HG03571 (cell line): Measurements from ENCODE around the gene NUP62.

Source experiments
- ATAC-seq: cut with Tn5 transposase; IDR thresholded peaks from one replicate; pipeline ENCODE4 v1.9.1; 2021; ENCODE audit not compliant: unreplicated experiment

NUP62 gene

DNA sequence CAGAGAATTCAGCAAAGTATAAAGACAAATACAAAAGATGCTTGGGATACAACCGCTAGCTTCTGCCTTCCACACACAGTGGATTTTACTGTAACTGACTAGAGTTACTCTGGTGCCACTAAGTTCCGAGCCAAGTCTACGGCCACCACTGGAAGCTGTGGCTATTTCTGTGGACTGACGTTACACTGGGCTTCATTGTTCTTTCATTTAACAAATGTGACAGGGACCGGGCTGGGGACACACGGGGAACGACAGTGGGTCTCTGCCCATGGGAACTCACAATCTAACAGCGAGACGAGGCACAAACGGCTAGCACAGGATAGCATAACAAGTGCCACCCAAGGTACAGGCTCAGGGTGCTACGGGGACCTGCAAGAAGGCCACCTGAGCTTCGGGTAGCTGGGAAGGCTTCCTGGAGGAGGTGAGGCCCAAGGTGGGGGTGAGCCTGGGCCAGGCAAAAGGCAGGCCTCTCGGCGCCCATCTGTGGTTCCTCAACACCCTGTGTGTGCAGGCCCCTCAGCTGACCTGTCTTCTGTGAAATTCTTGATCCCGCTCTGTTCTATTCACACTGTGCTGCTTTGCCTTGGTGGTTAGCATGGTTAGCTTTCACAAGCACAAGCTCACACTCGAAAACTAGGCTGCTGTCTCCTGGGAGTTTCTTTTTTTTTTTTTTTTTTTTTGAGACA is 22.3 kb downstream of the NUP62 start:
- no peak for ATAC-seq

DNA sequence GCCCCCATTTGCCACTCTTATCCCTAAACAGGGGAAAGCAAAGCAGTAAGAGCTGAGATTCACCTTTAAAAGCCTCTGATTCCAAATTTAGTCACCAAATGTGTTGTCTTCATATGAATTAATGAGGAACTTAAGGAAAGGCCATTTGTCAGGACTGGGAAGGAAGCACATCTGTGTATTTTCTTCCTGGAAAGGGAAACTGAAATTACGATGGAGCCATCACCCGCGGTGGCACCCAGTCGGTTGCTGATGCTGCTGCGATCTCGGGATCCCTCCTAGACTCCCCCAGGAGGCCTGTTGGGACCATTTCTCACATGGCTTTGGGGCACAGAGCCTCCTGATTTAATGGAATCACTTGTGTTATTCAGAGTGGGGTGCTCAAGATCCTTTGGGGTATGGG is 25.2 kb downstream of the NUP62 start:
- ATAC-seq = no peak

DNA sequence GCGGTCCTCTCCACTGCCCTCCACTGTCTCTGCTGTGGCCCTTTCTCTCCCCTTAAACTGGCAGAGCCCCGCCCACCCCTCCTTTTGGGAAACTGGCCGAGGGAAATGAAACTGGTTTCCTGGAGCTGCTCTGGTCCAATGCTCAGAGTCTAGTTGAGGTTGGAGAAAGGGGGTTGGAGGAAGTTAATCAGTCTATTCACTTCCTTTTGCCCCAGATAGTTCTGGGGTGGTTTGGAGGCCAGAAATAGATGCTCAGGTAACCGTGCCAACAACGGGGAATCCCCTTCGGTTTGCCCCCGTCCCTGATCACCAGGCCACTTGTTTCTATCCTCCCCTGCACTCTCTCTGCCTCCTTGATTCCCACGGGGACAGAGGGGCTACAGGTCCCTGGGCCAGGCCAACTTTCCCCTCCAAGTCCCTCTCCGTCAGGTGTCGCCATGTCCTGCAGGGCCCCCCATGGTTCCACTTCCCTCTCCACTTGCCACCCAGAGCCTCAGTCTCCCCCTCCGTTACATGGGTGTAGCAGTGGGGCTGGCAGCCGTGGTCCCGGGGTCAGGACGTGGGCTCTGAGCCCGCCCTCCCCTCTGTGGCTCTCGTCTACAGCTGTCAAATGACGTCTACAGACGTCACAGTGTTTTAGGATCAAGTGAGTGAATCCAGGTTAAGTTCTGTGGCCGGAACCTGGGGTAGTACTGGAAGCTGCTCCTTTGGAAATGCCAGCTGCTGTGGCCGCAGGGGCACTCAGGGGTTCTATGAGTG is 32.3 kb downstream of the NUP62 start, which contains the start of gene IL4I1:
IL4I1 (minus strand) TSS at position 25 of the 759 bp plus-strand sequence. CDS start 727 bp downstream, outside the sequence.
- ATAC-seq = peak; percentile 44

DNA sequence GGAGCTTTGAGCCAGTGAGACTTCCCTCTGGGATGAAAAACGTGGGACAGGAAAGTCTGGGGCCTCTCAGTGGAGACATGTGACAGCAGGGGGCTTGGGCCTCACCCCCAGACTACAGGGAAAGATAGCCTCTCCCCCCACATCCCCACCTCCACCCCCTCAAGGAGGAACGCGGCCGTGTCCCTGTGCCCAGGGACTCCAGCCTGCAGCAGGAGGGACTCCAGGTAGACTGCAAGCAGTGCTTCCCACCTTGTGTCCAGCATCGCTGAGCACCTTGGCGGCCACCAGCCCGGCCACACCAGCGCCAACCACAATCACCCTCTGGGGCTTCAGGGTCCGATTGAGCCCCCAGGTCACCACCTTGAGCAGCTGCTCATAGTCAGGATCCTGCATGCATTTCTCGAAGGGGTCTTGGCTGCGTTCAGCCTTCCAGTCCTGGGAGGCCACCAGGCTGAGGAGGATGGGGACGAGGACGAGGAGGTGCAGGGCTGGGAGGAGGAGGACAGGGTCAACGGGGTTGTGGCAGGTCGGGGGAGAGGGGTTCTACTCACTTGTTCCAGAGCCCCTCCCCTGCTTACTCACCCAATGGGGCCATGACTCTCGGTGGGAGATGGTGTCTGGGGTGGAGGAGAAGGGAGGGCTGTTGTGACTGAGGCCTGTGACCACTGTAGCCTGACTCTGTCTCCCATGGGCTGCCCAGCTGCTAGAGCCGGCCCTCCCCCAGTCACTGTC is 33.6 kb downstream of the NUP62 start:
- ATAC-seq = no peak

DNA sequence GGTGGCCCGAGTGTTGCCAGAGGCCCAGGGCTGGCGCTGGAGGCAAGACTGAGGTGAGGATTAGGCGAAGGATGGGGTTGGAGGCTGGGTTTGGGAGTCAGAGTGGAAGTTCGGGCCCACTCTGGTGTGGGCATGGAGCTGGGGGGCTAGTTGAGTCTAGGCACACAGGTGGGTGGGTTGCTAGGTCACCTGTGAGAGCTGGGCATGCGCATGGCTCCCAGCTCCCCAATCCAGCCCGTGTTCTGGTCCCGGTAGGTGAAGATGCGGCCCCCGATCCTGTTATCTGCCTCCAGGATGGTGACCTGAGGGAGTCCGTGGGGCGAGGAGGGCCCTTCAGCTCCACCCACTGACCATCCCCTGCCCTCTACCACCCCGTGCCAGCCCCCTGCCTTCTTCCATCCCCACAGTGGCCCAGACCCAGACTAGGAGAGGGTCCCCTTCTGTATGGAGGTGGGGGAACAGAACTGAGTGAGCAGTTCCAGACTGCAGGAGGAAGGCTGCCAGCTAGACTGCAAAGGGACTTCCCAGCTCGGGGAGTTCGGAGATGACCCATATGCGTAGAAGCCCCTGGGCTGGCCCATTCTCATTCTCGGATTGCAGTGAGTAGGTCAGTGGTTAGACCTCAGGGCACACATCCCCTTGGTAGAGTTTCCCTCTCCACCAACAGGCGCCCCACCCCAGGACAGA is 34.3 kb downstream of the NUP62 start:
- ATAC-seq = no peak

DNA sequence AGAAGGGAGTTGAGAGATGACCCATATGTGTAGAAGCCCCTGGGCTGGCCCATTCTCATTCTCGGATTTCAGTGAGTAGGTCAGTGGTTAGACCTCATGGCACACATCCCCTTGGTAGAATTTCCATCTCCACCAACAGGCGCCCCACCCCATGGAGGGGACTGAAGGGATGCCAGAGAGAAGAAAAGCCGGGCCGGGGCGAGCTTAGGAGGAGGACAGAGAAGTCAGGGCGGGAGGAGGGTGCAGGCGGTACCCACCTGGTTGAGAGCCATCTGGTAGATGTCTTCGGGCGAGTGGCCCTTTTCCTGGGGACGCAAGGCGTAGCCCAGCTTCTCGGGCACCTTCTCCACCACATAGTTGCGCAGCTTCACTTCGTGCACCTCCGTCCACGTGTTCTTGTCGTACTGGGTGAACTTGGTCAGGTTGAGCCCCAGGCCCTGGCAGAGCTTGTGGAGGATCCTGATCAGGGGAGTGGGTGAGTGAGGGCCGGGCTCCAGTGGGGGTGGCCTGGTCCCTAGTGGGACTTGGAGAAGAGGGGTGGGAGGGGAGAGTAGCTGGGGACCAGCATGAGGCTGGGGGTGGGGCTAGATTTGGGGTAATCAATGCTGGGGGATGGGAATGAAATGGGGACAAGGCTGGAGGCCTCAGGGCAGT is 35.2 kb downstream of the NUP62 start:
- no peak for ATAC-seq

DNA sequence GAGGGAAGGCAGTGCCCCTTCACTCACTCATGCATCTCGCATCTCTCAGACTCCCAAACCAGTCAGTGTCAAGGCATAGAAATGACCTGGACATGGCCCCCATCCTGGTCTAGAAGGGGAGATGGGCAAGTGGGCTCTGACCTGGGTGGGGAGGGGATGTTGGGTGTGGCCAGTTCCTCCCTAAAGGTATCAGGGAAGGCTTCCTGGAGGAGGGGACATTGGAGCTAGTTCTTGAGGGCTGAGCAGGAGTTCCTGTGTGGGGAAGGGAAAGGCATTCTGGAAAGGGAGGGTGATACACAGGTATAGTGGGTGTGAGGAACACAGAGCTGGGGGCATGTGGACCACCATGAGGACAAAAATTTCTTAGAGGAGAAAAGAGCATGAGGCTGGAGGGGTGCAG is 36.6 kb downstream of the NUP62 start:
- ATAC-seq = no peak

DNA sequence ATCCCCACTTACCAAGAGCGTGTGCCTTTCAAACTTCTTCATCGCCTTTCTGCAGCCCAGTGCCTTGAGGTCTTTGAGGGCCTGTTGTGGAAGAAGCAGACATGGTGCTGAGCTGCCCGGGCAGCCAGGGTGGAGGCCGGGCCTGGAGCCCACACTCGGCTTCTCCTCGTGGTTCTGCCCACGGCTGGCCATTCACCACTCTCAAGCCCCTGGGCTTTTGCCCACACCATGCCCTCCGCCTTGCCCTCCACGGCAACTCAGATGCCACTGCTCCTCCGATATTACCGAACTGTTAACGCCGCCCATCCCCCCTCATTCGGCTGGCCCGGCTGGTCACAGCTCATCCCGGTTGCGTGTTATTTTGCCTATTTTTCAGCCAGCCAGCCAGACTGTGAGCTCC is 37.9 kb downstream of the NUP62 start:
- no peak for ATAC-seq

DNA sequence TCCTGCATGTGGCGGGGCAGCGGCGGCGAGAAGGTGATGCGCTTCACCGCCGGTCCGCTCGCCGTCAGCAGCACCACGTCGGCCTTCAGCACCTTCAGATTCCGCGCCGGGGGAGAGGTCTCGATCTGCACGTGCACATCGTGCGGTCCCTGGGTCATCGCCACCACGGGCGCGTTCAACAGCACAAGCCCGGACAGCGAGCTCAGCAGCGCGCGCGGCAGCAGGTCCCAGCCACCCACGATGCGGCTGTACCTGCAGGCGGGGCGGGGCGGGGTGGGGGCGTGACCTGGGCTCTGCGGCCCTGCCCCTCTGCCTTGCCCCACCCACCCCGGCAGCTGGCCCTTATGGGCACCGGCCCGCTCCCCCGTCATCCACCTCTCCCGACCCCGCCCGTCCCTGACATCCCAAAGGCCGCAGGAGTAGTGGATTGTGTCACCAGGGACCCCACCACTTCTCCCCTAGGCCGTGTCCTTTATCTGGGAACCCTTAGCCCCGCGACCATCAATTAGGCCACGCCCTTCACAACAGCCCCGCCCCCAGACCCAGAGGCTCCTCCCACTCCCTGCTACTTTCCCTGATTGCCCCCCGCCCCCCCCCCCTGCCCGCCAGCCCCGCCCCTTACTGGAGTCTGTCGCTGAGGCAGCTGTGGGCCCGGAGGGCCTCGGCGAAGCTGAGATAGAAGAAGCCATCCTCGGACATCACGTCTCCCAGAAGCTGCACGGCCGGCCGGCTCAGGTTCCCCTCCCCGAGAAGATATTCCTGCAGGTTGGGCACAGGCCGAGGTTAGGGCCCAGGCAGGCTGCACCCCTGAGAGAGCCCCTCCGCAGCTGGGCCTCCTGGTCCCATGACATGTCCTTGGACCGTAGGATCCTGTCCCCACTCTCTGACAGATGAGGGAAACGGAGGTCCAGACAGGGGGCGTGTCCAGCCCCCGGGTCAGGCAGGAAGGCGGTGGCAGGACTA is 38.7 kb downstream of the NUP62 start:
- no peak for ATAC-seq

DNA sequence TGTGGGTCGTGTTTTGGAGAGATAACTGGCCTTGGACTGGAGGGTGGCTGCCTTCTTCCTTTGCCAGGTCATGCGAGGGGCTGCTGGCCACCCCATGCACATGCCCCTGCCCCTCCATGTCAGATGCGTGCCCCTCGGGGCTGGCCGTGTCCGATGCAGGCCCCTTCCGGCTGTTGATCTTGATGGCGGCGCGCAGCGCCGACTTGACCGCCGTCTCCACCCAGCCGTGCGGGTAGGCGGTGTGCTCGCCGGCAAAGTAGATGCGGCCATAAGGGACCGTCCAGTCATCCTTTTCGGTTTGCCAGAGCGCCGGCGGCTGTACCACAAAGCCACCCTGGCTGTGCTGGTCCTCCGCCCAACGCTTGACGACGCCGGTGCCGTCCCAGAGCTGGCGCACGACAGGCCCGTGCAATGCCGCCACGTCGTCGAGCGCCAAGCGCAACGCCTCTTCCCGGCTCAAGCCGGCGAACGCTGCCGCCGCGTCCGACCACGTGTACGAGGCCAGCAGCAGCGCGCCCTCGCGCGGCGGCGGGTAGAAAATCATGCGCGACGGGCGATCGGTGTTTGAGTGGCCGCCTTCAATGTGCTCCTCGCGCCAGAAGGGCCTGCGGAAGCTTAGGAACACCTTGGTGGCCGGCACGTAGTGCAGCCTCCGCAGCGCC is 39.5 kb downstream of the NUP62 start:
- ATAC-seq = no peak

DNA sequence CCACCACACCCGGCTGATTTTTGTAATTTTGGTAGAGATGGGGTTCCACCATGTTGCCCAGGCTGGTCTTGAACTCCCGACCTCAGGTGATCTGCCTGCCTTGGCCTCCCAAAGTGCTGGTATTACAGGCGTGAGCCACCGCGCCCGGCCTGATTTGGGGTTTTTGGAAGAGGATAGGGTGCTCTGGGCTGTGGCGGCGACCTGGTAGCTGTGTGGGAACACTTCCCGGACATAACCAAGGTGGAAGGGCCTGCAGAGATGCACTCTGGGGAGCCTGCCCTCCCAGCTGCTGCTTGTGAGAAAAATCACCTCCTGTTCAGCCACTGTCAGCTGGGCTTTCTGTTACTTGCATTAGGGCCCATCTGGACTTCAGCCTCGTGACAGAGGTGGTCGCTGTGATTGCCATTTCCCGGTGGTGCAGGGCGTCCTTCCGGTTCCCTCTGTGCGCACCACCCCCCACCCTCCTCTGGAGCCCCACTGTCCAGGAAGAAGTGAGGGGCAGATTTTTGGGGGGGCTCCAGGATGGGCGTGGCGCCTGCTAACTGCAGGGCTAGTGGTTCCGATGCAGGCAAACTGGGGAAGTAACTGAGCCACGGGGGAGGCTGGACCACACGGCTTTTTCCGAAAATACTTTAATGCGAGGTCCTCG is 40.1 kb downstream of the NUP62 start:
- no peak for ATAC-seq

DNA sequence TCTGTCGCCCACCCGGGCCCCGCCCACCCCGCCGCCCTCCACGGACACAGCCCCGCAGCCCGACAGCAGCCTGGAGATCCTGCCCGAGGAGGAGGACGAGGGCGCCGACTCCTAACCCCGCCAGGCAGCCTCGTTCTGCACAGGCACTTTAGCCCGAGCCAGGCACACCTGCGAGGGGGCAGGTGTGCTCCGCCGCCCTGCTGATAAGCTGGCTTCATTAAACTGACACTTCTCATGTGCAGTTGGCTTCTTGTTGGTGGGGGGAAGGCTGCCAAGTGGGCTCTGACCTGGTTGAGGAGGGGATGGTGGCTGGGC is 40.8 kb downstream of the NUP62 start:
- ATAC-seq = no peak

DNA sequence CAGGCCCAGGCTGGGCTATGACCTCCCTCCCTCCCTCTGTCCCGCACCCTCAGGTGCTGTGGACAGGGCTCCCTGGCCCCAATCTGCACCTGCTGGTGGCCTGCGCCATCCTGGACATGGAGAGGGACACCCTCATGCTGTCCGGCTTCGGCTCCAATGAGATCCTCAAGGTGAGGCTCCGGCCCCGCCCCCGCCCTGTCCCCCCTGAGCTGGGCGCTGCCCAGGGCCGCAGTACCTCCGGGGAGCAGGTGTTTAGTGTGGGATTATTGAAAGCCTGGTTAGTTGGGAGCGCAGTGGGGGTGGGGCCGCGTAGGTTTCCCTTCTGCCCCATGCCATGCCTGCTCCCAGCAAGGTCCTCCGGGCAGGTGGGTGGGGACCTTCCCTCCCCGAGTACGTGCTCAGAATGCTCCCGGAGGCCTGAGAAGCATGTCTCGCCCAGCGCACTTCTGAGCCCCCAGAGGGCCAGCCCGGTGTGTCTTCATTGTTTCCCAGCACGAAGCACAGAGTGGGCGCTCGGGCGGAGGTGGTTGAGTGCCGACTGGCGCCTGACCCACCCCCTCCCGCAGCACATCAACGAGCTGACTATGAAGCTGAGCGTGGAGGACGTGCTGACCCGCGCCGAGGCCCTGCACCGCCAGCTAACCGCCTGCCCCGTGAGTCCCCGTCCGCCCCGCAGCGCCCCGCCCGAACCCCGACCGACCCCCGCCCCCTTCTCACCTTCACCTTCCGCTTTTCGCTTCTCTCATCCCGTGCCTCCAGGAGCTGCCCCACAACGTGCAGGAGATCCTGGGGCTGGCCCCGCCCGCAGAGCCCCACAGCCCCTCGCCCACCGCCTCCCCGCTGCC is 41.4 kb downstream of the NUP62 start:
- ATAC-seq = no peak

DNA sequence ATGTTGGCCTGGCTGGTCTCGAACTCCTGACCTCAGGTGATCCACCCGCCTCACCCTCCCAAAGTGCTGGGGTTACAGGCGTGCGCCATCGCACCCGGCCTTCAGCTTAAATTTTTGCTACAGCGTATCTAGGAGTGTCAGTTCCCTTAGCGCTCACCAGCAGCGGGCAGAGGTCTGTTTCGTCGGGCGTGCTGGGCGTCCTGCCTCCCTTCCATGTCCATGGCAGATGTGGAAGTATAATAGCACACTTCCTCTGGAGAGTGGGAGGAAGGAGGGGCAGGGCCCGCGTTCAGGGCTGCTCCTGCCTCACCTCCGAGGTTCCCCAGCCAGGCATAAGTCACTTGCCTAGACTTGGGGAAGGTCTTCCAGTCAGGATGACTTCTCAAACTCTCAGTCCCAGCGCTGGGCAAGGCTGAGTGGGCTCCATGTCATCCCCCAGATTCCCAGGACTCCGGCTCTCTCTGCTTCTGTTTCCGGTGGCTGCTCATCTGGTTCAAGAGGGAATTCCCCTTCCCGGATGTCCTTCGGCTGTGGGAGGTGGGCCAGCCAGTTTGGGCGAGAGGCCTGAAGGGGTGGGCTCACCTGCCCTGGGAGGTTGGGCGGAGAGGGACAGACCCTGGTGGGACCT is 42.2 kb downstream of the NUP62 start:
- no peak for ATAC-seq

DNA sequence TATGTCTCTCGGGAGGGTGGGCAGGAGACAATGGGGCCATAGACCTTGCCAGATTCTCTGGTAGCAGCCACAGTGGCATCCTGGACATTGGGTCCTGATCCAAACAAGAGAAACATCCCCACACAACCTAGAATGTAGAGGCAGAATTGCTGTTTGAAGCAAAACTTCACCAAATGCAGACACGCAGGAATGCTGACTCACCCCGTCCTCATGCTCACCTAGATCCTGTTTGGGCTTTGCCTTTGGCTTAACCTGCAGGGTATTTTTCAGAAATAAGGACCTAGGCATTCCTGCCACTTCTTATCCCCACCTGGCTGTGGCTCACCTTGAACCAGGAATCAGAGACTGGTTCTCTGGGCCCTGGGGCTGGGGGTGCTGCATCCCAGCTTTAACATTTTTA is 44.5 kb downstream of the NUP62 start:
- ATAC-seq = no peak

DNA sequence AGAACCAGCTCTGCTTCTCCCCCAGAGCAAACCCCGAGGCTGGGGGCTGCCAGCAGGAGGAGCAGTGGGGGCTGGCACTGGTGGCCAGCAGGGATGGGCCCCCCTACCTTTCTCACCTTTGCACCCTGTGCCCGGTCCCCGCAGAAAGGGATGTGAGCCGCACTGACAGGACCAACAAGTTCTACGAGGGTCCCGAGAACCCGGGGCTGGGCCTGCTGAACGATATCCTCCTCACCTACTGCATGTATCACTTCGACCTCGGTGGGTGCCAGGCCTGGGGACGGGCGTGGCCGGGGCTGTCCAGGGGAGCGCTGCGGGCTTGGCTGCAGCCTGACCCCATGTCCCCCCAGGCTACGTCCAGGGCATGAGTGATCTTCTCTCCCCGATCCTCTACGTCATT is 45.2 kb downstream of the NUP62 start:
- ATAC-seq = no peak

DNA sequence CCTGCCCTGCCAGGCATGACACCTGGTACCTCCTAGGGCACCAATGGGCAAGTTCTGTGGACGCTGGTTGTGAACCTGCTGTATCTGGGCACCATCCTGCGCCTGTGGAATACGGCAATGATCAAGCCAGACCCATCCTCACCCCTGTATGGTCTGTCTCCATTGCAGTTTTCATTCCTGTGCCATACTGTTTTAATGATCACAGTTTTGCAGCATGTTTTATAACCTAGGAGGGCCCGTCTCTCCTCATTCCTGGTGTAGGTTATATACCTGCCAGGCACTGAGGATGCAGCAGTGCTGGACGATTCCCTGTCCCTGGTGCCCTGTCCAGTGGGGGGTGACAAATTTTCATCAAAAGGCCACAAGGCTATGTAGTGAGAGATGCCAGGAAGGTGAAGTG is 46.2 kb downstream of the NUP62 start:
- ATAC-seq = no peak
